HG03103 (cell line): Measurements from ENCODE around the gene HGF.

Experiments
- ATAC-seq: cut with Tn5 transposase; IDR thresholded peaks from one replicate; pipeline ENCODE4 v1.9.1; 2021; ENCODE audit warnings: low read depth; ENCODE audit not compliant: unreplicated experiment

HGF gene

DNA sequence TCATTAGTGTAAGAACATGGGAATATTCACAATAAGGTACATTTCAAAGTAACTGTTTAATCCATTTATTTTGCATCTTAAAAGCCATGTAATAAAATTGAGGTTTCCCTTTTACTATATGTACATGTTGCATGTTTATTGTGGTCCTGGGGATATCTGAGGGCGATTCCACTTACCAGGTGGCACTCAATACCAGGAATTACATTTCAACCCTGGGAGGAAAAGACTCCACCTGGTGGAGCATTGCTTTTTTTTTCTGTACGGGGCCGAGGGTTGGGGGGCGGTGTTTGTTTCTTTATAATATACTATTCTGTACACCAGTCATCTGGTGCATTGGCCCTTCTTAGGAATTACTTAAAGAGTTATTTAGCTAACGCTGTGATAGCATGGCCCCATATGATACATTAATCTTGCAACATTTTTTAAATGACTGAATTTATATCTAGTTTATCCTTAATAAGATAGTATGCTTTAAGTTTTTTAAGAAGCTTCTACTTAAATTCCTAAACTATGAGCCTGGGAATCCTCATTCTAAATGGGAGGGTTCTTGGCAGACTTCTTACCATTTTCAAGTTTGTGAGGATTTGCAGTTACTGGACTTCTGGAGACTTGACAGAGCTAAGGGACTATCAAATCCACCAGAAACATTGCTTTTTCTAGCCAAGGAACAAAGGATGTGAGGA is 7.2 kb upstream of the HGF start:
- no peak for ATAC-seq

DNA sequence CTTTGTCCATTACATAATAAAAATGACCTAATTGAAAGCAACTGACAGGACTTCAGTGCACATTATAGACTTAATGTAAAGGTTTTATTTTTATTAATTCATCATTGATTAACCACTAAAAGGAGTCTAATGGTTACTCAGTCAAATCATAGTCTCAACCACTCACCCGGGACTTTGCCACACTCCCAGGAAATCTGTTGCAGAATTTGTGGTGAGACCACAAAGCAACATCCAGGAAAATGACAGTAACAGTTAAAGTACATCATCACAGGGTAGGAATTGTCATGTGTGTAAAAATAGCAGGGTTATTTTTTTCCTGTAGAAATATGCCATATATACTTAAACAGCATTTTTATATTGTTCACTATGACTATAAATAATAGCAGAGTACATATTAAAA is 6.3 kb upstream of the HGF start:
- ATAC-seq, result no peak

DNA sequence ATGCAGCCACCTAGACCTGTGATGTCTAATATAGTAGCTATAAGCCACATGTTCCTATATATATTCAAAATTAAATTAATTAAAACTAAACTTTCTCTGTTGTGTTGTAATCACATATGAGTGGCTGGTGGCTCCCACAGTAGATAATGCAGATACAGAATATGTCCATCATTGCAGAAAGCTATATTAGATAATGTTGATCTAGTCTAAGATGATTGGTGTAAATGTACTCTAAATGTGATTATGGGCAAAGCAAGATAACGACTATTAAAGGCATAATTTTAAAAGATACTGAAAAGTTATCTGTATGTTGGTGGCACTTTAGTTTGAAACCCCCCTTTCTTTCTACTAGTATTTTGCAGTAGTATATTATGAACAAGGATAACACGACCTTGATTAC is 5.7 kb upstream of the HGF start:
- no peak for ATAC-seq

DNA sequence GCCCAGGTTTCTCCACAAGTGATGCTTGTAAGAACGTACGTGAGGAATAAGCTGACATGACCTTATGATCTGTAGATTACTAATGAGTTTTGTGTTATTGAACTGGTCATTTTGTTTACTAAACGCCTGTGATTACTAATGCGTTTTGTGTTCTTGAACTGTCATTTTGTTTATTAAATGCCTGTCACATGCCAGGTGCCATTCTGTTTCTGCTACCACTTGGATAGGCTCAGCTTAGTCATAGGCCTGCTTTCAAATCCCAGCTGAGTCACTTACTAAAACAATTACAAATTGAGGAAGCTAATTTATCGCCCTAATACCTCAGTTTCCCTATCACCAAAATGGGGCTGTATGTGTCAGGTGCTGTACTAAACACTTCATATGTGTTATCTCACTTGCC is 4.7 kb upstream of the HGF start:
- ATAC-seq, result no peak

DNA sequence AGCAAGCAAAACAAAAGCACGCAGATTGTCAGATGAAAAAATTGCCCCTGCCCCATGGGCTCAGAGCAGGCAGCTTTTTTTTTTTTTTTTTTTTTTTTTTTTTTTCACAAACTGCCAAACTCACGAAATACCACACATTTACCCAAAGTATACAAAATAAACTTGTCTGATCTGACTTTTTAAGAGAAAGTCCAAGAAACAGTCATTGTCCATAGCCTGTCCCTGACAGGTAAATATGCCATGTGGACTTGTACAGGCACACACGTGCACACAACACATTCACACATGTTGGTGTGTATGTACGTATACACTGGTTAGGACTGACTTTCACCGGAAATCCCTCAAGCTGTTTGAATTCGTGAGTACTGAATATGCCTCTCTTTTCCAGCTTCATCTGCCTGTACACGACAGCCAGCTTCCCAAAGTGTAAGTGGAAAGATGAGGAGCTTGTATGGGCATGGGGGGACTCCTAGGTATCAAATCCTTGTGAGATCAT is 929 bp upstream of the HGF start:
- no peak for ATAC-seq

DNA sequence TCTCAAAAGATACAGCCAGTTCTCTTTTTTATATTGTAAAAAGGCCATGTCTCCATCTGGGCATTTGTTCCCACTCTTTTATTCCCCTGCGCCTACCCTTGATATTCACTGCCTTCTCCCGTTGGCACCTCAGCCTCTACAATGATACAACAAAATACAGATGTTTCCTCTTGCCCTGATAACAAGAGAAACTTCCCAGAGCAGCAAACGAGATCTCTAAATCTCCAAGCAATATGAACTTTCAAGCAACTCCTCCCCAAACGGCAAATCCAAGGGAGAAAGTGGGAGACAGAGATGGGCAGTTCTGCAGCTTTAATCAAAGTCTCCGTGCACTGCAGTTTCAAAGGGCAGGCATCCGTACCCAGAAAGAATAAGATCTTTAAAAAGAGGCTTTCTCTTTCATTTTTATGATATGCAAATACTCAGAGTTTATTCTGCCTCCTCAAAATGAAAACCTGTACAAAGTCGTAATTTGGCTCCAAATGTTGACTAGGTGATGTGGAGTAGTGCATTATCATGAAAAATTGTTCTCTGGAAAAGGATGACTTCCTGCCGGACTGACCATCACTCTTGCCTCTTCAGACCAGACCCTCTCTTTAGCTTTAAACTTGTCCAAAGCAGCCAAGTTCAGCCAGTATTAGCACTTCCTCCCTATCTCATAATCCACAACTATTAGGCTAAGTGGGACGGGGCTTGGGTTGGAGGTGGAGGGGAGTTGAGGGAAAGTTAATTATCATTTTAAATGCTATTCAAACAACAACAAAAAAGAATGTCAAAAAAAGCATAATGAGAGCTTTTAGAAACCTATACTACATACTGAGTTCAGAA is 682 bp downstream of the HGF start:
- ATAC-seq, result no peak

DNA sequence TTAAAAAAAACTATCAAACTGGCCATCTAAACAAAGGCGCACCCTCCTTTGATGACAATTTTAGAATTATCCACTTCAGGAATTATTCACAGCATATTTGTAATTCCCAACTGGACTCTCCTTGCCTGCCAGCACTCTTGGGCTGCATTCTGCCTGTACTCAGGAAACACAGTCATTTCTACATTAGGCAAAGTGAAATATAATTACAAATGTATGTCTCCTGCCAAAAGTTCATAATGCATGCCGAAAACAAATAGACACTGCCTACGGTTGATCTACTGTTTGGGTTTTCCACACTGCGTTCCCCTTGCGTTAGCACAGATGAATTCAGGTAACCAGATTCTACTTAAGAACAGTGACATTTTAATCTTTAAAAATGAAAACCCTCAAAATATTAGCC is 1.9 kb downstream of the HGF start:
- ATAC-seq, result no peak

DNA sequence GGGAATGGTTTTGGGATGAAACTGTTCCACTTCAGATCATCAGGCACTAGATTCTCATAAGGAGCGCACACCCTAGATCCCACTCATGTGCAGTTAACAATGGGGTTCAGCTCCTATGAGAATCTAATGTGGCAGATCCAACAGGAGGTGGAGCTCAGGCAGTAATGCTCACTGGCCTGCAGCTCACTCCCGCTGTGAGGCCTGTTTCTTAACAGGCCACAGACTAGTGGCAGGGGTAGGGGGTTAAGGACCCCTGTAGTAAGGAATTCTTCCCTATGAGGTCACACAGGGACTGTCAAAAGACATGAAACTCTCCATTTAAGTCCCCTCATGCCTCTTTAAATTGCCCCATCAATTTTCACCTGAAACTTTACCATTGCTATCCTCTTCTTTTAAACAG is 8.0 kb downstream of the HGF start:
- no peak for ATAC-seq

DNA sequence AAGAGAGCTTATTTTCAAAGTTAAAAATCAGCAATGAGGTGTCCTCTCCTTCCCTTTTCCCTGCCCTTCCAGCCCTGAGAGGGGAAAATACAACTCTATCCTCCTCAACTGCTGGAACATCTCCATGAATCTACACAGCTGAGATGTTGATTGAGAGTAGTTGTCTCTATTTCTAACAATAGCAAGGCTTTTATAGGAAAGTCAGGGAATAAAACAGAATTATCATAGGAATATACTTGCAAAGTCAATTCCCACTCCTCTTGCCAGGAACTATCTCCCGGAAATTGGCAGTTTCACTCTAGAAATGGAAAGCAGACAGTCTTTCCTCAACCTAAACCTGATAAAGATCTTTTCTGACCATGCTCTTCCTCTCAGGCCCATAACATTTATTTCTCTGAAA is 8.8 kb downstream of the HGF start:
- ATAC-seq, result no peak

DNA sequence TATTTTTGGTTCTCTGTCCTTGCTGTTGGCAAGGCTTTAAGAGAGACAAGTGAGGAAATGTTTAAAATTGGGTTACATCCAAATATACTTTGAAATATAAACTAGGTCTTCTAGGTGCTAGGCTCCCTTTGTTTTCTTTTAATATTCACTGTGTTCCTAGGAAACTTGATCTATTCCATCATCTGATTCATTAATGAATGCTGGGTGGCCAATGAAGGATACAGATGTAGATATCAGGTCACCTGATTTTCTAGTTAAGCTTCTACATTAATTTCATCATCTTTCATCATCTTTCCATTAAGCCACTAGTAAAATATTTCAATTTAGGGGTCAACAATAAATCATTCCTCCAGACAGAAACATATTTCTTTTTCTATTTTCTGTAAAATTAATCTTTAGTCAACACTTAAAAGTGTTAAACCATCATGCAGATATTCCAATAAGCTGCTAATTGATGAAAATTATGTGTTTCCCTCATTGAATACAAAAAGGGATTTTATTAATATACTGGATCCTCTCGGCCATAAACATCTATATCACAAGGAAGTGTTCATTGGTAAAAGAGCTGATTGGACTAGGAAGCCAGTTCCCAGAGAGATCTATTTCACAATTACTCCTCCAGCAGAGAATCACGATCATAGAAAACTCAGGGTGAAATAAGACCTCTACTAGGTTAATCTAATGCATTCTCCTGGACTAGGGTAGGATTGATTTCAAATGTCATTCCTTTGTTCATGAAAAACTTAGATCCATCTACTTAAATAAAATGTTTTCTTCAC is 14.7 kb downstream of the HGF start:
- ATAC-seq, result no peak

DNA sequence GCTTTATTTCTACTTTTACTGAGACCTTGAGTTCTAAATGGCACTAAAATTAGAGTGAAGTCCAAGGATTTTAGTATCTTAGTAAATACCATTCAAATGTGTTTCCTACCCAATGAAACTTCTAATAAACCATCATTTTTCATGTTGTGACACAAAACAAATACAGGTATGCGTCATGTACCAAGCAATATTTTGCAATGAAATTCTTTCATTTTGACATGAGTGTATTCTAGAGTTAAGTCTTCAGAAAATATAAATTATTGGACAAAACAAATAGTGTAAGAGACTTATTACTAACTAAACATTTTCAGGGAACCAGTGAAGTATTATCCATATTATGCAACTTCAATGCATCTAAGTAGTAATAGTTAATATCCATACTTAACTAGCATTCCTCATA is 16.5 kb downstream of the HGF start:
- ATAC-seq, result no peak

DNA sequence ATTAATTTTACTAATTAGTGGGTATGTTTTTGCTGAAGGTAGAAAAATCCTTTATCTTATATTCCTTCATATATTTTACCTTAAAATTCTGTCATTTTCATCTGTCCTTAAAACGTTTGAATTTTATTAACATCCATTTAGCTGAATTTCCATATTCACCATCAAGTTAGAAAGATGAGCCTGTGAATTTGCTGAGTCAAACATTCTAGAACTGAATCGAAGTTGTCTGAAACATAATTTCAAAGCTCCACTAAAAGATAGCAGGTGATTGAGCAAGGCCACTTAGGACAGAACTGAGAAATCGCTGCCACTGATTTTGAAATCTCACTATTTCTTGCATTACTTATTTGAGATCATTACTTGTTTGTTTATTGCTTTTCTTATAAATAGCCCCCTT is 17.5 kb downstream of the HGF start:
- no peak for ATAC-seq

DNA sequence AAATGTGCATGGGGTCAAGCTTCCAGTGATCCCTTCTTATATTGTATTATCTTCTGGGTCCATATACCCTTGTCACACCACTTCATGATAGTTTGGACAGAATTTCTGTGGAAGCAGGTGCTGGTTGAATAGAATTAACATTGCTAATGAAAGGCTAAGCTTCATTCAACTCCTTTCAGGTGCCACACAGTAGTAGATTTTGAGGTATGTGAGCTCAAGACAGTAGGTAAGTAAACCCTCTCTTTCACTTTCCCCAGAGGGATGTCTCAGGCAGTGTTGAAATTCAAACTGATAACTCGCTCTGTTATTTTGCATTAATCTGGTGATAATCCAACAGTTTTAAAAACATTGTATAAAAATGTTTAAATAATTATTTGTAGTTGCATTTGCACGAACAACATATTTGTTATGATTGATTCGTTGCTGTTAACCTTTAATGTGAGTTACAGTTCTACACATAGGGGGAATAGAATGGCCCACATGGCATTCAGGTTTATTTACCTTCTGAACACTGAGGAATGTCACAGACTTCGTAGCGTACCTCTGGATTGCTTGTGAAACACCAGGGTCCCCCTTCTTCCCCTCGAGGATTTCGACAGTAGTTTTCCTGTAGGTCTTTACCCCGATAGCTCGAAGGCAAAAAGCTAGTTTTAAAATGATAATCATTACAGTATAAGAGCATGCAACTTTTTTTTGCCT is 18.1 kb downstream of the HGF start:
- ATAC-seq, result no peak

DNA sequence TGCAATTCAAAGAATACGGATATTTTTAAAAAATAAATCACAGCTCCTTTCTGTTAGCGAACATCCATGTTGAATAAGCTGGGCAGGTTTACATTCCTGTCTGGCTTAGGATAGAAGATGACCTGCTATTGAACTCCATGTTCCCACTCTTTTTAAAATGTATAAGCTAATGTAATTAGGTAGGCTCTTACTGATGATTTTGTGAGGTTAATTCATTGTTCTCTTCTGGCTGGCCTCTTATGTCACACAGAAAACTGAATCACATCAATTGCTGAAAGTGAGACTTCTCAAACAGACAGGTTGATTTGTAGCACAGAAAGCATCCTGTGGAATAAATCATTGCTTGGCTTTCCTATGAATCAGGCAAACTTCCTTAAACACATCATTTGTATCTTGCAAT is 24.2 kb downstream of the HGF start:
- no peak for ATAC-seq

DNA sequence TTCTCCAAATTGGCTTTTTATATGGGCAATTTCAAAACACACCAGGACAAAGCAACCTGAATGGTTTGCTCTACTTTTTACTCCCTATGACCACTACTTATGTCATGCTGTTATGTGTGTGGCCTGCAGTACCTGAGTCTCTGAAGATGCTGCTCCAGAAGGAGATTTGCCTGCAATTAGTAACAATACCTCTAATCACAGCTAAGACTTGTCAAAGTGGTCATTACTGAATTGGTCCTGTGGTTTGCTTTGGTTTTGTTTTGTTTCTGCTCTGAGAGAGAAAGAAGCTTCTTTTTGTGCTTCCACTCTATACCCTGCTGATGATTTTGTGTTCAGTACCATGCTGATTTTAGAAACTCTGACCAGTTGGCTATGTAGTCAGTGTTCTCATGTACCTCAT is 25.5 kb downstream of the HGF start:
- ATAC-seq, result no peak

DNA sequence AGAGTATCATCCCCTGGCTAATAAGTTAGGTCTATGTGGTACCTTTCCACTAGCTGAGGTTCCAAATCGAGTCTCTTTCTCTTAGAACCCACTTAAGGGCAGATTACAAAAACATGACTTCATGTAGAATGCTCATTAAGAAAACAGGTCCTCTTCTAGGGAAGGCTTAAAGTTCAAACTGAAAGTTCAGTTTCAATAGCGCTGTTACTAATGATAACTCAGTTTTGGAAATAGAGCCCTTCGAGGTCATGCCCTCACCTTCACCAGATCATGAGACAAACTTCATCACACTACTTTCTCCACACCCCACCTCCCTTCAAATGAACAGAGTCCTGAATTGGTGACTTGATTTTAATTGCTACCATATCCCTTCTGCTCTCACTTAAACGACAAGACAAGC is 26.2 kb downstream of the HGF start:
- no peak for ATAC-seq

DNA sequence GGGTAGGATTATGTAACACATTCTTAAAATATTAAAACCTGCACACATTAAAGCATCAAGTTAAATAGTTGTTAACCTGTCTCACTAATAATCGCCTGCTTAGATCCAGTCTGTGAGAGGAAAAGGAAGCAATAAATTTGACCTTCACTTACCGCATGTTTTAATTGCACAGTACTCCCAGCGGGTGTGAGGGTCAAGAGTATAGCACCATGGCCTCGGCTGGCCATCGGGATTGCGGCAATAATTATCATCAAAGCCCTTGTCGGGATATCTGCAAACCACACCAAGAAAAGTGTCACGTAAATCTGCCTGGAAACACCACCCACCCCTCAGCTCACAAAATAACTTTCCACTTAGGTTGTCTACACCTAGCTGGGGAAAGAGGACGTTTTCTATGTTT is 26.6 kb downstream of the HGF start:
- ATAC-seq, result no peak

DNA sequence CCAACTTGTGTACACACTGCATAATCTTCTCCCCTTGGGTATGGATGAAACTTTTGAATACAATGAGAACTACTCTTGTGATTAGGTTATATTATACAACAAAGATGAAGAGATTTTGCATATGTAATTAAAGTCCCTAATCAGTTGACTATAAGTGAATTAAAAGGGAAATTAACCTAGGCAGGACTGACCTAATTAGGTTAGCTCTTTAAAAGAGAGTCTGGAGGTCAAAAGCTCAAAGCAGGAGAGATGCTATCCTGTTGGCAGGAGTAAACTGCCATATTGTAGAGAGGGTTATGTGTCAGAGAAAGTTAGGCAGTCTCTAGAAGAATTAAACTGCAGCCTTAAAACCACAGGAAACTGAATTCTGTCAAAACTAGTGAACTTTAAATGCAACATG is 29.4 kb downstream of the HGF start:
- ATAC-seq, result no peak

DNA sequence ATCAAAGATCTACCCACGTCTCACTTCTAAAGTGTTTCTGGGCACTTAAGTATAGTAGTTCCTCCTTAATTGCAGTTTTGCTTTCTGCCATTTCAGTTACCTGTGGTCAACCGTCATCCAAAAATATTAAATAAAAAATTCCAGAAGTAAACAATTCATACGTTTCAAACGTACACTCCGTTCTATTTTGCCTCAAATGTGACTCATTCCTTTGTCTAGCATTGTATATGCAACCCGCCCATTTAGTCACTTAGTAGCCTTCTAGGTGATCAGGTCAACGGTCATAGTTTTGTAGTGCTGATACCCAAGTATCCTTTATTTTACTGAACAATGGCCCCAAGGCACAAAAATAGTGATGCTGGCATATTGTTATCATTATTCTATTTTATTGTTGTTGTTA is 33.8 kb downstream of the HGF start:
- ATAC-seq, result no peak

DNA sequence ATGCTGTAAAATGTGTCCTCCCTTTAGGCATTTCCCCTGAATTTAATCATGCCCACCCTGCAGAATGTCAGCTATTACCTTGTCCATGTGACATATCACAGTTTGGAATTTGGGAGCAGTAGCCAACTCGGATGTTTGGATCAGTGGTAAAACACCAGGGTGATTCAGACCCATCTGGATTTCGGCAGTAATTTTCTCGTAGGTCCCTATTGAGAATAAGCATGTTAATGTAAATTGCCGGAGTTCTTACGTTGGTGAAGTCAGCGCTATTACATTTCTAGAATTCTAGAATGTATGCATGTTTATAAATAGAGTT is 44.1 kb downstream of the HGF start:
- no peak for ATAC-seq
